LHCN-M2 (cell line): ENCODE results near the gene NBPF8. TPM values are rescaled to one million over a fixed set of nuclear protein-coding genes. Genes with fewer than 3 reads are reported as not detected.
"Not testable (repeated sequence)": the region's sequence is repeated elsewhere in the genome, so short reads cannot be mapped to it uniquely, and the experiment has no call there.

Source experiments
- DNase-seq: peaks from one replicate; pipeline ENCODE4 v3.0.0-alpha.2; 2012; ENCODE audit warnings: low read depth
- polyA plus RNA-seq: library from polyadenylated mRNA; unstranded; fragments of >200 nt; gene quantifications from one replicate; pipeline ENCODE4 v1.2.1, GENCODE V29; 2012; ENCODE audit warnings: missing spikeins
- total RNA-seq: library from RNA; depleted of rRNA; stranded (reverse); fragments of >200 nt; gene quantifications from 2 replicates; pipeline ENCODE4 v1.2.3, GENCODE V29; 2014; rRNA removed

NBPF8 gene, protein sequence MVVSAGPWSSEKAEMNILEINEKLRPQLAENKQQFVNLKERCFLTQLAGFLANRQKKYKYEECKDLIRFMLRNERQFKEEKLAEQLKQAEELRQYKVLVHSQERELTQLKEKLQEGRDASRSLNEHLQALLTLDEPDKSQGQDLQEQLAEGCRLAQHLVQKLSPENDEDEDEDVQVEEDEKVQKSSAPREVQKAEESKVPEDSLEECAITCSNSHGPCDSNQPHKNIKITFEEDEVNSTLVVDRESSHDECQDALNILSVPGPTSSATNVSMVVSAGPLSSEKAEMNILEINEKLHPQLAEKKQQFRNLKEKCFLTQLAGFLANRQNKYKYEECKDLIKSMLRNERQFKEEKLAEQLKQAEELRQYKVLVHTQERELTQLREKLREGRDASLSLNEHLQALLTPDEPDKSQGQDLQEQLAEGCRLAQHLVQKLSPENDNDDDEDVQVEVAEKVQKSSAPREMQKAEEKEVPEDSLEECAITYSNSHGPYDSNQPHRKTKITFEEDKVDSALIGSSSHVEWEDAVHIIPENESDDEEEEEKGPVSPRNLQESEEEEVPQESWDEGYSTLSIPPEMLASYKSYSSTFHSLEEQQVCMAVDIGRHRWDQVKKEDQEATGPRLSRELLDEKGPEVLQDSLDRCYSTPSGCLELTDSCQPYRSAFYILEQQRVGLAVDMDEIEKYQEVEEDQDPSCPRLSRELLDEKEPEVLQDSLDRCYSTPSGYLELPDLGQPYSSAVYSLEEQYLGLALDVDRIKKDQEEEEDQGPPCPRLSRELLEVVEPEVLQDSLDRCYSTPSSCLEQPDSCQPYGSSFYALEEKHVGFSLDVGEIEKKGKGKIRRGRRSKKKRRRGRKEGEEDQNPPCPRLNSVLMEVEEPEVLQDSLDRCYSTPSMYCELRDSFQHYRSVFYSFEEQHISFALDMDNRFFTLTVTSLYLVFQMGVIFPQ
- 17.7 and 20.2 TPM in 2 replicates for total RNA-seq
- 5.3 TPM for polyA plus RNA-seq

GRCh38 chr1:120414911-120415480 is at the start of gene NBPF8:
TSS of gene NBPF8 (plus strand) at chr1:120415035. CDS start at chr1:120436523, 21,488 bp downstream.
- peak; percentile 60 for DNase-seq

GRCh38 chr1:120367709-120368108 is 47.1 kb upstream of the NBPF8 start:
- DNase-seq, result not testable (repeated sequence)

DNA sequence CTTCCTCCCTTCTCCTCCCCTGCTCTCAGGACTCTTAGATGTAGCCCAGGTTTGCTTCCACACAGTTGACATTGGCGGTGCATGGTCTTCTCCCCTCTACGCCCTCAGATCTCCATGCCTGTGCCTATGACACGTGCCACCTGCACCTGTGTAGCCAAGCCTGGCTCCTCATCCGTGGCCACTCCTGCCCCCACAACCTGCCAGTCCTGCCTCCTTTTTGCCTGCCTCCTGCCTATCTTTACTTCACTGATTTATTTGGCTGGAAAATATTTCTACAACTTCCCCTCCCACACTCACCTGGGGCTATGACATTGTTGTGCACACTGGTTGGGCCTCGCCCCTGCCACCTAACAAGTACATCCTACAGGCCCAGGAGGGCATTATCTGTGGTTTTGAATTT is 28.2 kb upstream of the NBPF8 start:
- not testable (repeated sequence) for DNase-seq

DNA sequence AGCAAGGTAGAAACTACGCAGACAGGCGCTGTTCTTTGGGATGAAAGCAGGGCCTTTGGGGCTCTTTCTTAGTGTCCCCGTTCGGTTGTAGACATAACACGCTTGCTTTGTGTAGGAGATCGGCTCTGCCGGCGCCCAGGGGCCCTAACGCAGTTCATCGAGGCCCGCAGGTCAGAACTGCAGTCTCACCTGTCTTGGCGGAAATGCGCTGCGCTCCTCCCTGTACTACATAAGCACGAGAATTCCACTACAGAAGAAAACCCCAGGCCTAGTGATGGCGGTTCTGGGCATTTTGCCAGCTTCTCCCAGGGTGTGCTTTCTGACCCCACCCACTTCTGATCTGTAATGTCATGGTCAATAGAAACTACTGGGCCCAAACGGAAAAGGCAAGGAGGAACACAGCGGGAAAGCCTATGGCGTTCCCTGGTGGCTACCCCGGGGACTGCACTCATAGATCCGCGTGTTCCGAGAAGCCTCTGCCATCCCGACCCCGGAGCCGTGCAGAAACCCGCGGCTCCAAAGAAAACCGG is 26.2 kb upstream of the NBPF8 start:
- peak; percentile 71 for DNase-seq

DNA sequence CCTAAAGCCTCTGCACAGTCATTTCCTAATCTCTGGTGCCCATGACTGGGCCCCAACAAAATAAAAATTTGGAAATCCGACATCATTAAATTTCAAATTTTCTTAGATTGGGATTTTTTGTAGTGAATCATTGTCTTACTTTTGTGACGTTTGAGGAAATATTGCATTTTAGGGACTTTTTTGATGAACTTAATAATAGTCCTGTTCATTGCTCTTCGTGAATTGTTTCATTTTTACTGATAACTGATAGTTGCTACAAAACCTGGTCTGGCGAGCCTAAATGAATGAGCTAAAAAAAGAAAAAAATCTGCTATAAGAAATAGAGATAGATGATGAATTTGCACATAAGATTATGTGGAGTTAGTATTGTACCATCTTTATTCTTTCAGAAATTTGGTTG is 23.5 kb upstream of the NBPF8 start:
- DNase-seq, result not testable (repeated sequence)

DNA sequence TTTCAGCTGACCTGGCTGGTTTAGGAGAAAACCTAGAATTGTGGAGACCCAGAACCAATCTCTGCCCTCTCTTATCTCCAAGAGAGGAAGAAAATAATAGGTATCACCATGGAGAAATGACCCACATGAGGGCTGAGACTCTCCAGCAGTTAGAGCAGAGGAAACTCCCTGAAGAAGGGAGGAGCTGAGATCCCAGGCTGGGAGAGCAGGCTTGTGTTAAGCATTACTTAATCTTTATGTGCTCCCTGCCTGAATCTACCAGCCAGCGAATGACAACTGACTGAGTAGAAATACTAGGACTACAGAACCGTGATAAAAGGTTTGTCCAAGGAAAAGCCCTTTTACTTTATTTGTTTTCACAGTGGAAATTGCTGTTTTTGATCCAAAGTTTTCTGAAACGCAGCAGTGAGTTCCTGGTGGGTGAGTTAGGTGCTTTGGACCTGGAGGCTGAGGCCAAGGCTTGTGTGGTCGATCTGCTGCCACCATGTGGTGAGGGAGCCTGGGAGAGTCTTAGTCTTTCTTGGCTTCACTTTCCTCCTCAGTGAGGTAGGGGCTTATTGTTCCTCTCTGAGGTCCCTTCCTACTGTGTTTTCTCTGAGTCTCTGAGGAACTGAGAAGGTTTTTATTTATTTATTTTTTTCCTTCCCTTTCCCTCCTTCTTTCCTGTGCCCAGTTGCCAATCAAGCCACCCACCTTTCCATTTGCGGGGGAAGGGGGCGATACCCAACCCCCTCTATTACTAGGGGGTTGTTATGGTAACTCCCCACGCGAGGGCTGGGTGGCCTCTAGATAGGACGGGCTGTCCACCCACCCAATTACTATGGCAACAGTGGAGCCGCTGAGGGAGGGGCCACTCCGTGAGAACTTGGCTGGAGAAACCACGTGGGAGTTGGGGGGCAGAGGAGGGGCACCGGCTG is 21.3 kb upstream of the NBPF8 start:
- DNase-seq, result not testable (repeated sequence)

- DNase-seq, result not testable (repeated sequence)
Observed at GRCh38 chr1:120405348-120405747, 9.5 kb upstream of the NBPF8 start.

- DNase-seq, result not testable (repeated sequence)
Observed at GRCh38 chr1:120414451-120414850, 384 bp upstream of the NBPF8 start.

GRCh38 chr1:120415492-120415961 is 692 bp downstream of the NBPF8 start:
- DNase-seq, result peak; percentile 40

DNA sequence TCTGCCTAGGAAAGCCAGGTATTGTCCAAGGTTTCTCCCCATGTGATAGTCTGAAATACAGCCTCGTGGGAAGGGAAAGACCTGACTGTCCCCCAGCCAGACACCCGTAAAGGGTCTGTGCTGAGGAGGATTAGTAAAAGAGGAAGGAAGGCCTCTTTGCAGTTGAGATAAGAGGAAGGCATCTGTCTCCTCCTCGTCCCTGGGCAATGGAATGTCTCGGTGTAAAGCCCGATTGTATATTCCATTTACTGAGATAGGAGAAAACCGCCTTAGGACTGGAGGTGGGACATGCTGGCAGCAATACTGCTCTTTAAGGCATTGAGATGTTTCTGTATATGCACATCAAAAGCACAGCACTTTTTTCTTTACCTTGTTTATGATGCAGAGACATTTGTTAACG is 10.2 kb downstream of the NBPF8 start:
- DNase-seq, result not testable (repeated sequence)

DNA sequence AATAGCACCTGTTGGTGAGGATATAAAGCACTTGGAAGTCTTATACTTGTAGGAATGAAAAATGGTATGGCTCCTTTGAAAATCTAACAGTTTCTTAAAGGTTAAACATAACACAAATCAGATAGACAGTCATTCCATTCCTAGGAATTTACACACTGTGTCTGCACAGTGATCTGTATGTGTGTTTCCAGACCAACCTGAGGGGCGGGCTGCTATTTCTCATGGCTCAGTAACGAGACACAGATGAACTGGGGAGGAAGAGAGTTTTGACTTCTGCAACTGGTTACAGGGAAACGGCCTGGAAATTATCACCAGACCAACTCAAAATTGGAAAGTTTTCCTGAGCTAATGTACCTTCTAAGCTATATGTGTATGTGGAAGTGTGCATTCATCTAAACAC is 16.8 kb downstream of the NBPF8 start:
- DNase-seq, result not testable (repeated sequence)

GRCh38 chr1:120433831-120434230 is 19.0 kb downstream of the NBPF8 start:
- DNase-seq, result not testable (repeated sequence)

GRCh38 chr1:120449124-120449523 is 34.3 kb downstream of the NBPF8 start:
- not testable (repeated sequence) for DNase-seq

Other genes starting within 250 kb of the NBPF8 start
- gene SEC22B, start 238.5 kb upstream of the NBPF8 start, total RNA-seq, result 44.6 and 45.5 TPM in 2 replicates